Spleen (tissue), 7 donors: ENCODE measurements around the gene PPA2.

Experiments used
- POLR2A ChIP-seq, 3 donors: fragments of 450-650 bp; IDR thresholded peaks; one replicate each; pipeline ENCODE4 v1.5.1; 2017; ENCODE audit warnings: antibody characterized with exemption in 3 of 3, mild to moderate bottlenecking in 1 of 3
- POLR2AphosphoS5 ChIP-seq, 3 donors: sonication (generic); formaldehyde crosslinking; IDR thresholded peaks; one replicate each; pipeline ENCODE4 v1.5.1; 2017; ENCODE audit warnings: antibody characterized with exemption in 3 of 3
- TF ChIP-seq, protein P1 (sequence below), 11 experiments: fragments of 200-600 bp in 7 of 11; fragments of 450-650 bp in 4 of 11; sonication (generic) in 4 of 11; IDR thresholded peaks in 8 of 11; conservative IDR thresholded peaks in 3 of 11; 1 replicate in 7 of 11; 2 replicates in 4 of 11; pipeline versions ENCODE4 v1.4.0 to v1.8.0; 2016 to 2021; ENCODE audit warnings: antibody characterized with exemption in 11 of 11, inconsistent platforms in 4 of 11, mild to moderate bottlenecking in 1 of 11
- donor health status: DM: no; HTN: no; CAD: no; lungs with moderate emphysema.
- donor health status: DM: no; HTN: no; CAD: no.
- donor health status: DM: no; HTN: no; CAD: no.

DNA sequence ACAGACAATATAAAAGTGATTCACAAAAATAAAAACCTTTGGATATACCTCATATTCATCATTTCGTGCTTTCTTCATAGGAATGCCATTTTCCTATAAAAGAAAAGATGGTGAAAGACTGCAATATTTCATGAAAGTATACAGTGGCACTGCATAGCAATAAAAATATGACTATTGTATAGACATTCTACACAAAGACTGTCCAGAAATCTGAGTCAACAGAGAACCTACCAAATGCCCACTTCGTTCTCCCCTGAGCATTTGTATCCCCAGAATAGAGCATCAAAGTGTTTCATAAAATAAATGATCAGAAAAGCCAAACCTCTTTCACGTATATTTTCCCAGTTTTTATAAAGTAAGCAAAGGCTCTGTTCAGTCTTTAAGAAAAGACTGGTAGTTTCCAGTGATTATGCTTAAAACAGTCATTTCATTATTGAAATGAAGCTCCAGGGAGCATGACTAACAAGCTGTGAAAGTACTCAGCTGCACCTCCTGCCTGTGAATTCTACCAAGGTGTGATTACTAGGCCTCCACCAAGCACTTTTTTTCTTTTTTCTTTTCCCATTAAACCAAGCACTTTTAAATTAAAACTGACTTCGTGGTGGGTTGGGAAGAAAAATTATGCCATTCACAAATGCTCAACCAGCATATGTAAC is 20.2 kb downstream of the PPA2 start:
- TF ChIP-seq POLR2A (IDR thresholded peaks at IDR 0.05) (no peak), POLR2AphosphoS5 (IDR thresholded peaks at IDR 0.05) (no peak)
- TF ChIP-seq, protein P1, sequence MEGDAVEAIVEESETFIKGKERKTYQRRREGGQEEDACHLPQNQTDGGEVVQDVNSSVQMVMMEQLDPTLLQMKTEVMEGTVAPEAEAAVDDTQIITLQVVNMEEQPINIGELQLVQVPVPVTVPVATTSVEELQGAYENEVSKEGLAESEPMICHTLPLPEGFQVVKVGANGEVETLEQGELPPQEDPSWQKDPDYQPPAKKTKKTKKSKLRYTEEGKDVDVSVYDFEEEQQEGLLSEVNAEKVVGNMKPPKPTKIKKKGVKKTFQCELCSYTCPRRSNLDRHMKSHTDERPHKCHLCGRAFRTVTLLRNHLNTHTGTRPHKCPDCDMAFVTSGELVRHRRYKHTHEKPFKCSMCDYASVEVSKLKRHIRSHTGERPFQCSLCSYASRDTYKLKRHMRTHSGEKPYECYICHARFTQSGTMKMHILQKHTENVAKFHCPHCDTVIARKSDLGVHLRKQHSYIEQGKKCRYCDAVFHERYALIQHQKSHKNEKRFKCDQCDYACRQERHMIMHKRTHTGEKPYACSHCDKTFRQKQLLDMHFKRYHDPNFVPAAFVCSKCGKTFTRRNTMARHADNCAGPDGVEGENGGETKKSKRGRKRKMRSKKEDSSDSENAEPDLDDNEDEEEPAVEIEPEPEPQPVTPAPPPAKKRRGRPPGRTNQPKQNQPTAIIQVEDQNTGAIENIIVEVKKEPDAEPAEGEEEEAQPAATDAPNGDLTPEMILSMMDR (IDR thresholded peaks at IDR 0.05 in 8 of 11, conservative IDR thresholded peaks at IDR 0.05 in 3 of 11): no peak
